Kidney (tissue), 14 donors: ENCODE results near the gene MTMR6. TPM values are rescaled to one million over a fixed set of nuclear protein-coding genes. Genes with fewer than 3 reads are reported as not detected.
"Not testable (repeated sequence)": the region's sequence is repeated elsewhere in the genome, so short reads cannot be mapped to it uniquely, and the experiment has no call there.

Source experiments
- DNase-seq, 5 donors: peaks; one replicate each; pipeline ENCODE4 v3.0.0-alpha.2; 2013 to 2020
- FAIRE-seq: peaks from 2 replicates; lab custom pipeline; 2012; peaks lifted over from hg19 to GRCh38; lab: Jason Lieb, UNC
- H3K27ac ChIP-seq, 2 donors: one replicate each; pipeline ENCODE4 v1.7.0; 2013; ENCODE audit warnings: low read depth in 2 of 2, low read length in 2 of 2, inconsistent platforms in 1 of 2
- H3K27me3 ChIP-seq: one replicate; pipeline ENCODE4 v1.7.1; 2013; ENCODE audit warnings: low read length, inconsistent platforms; ENCODE audit not compliant: control insufficient read depth, insufficient read depth
- H3K36me3 ChIP-seq, 3 donors: one replicate each; pipeline versions ENCODE4 v1.7.0 to v1.7.1; 2013; ENCODE audit warnings: low read length in 3 of 3, control low read depth in 1 of 3, inconsistent platforms in 1 of 3; ENCODE audit not compliant: insufficient read depth in 3 of 3, control insufficient read depth in 2 of 3
- H3K4me1 ChIP-seq, 3 donors: one replicate each; pipeline versions ENCODE4 v1.7.0 to v1.7.1; 2013; ENCODE audit warnings: low read length in 3 of 3, inconsistent platforms in 1 of 3, low read depth in 1 of 3; ENCODE audit not compliant: control insufficient read depth in 2 of 3, insufficient read depth in 2 of 3
- H3K4me3 ChIP-seq, 3 donors: one replicate each; pipeline versions ENCODE4 v1.7.0 to v1.8.1; 2013; ENCODE audit warnings: low read length in 3 of 3, control low read depth in 1 of 3, inconsistent platforms in 1 of 3
- H3K9ac ChIP-seq, 3 donors: one replicate each; pipeline versions ENCODE4 v1.7.0 to v1.7.1; 2013; ENCODE audit warnings: low read length in 3 of 3, control low read depth in 1 of 3, inconsistent platforms in 1 of 3
- H3K9me3 ChIP-seq, 3 donors: one replicate each; pipeline versions ENCODE4 v1.7.0 to v1.7.1; 2013; ENCODE audit warnings: low read length in 3 of 3, control low read depth in 1 of 3, inconsistent platforms in 1 of 3; ENCODE audit not compliant: control insufficient read depth in 2 of 3, insufficient read depth in 1 of 3
- intact Hi-C: fragments of 100-400 bp; cut with DNase I; formaldehyde crosslinking; loops from one replicate; pipeline ENCODE4 v1.11.1; 2022
- polyA plus RNA-seq: library from polyadenylated mRNA; stranded (reverse); fragments of 350-450 nt; fragmentation: Illumina TruSeq; extraction: RNeasy Lipid Tissue Mini Kit (QIAGEN cat#74804); gene quantifications from one replicate; pipeline ENCODE4 v1.2.3, GENCODE V29; 2014; ENCODE audit warnings: low read depth, low replicate concordance; ENCODE audit not compliant: insufficient read depth
- total RNA-seq: library from RNA; stranded (reverse); fragmentation: NEBNext Ultra II Directional; extraction: Animal tissue kit (Norgen Biotek cat#: 25700); gene quantifications from one replicate; pipeline ENCODE4 v1.2.1, GENCODE V29; 2021
- TF ChIP-seq, protein P1 (sequence below): IDR thresholded peaks from 3 replicates; pipeline ENCODE4 v1.5.1; 2012; ENCODE audit warnings: mild to moderate bottlenecking, moderate library complexity, borderline replicate concordance; ENCODE audit not compliant: insufficient read depth; ENCODE audit errors: extremely low read depth
- donor health status: control.
- donor health status: control.
- donor health status: control.
- donor health status: control.
- donor health status: control.
- donor health status: DM: yes; HTN: yes; CAD: no.
- donor health status: Normal renal cell carcinoma (clear cell type).

The MTMR6 gene
- total and polyA plus RNA-seq, 2 donors from 2014 or later: 9.4 to 21.4 TPM

DNA sequence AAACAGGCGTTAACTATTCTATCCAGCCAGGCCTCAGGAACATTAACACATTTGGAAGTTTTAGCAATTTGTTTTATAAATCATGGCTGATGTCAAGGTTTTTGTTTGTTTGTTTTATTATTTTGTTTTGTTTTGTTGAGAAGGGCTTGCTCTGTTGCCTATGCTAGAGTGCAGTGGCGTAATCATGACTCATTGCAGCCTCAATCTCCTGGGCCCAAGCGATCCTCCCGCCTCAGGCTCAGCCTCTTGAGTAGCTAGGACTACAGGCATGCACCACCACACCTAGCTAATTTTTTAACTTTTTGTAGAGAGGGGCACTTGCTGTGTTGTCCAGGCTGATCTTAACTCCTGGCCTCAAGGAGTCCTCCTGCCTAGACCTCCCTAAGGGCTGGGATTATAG is 42.4 kb upstream of the MTMR6 start:
- H3K27me3 ChIP-seq: no peaks in the 10 kb centered on the region
- TF ChIP-seq, protein P1, sequence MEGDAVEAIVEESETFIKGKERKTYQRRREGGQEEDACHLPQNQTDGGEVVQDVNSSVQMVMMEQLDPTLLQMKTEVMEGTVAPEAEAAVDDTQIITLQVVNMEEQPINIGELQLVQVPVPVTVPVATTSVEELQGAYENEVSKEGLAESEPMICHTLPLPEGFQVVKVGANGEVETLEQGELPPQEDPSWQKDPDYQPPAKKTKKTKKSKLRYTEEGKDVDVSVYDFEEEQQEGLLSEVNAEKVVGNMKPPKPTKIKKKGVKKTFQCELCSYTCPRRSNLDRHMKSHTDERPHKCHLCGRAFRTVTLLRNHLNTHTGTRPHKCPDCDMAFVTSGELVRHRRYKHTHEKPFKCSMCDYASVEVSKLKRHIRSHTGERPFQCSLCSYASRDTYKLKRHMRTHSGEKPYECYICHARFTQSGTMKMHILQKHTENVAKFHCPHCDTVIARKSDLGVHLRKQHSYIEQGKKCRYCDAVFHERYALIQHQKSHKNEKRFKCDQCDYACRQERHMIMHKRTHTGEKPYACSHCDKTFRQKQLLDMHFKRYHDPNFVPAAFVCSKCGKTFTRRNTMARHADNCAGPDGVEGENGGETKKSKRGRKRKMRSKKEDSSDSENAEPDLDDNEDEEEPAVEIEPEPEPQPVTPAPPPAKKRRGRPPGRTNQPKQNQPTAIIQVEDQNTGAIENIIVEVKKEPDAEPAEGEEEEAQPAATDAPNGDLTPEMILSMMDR: no peak
- H3K4me1 ChIP-seq: no peaks in the 10 kb centered on the region
- no peak for FAIRE-seq
- no peak overlapping the region for H3K9ac ChIP-seq
- no peak overlapping the region for H3K27ac ChIP-seq
- peaks cover 11 to 63% (median 29%) of the 10 kb centered on the region in 3 donors for H3K36me3 ChIP-seq
- DNase-seq: no peak
- intact Hi-C loops: no loop called here
- no peaks in the 10 kb centered on the region for H3K9me3 ChIP-seq
- no peak overlapping the region for H3K4me3 ChIP-seq

DNA sequence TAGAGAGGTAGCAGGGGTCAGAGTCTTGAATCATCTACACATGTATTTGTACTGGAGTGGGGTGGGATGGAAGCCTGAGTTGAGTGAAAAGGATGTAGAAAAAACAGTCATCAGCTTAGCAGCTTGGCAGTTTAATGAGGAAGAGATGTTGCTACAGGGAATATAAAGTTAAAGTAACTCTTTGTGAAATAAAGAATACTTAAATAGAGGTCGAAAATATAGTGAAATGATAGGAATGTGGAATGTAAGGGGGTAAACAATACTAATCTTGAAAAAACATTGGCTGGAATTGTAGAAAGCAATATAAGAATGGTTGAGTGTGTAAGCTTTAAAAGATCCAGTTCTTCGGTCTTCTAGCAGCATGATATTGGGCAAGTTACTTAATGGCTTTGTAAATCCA is 36.8 kb upstream of the MTMR6 start:
- TF ChIP-seq, protein P1: no peak
- FAIRE-seq (no peak), DNase-seq (no peak)
- Histone ChIP-seq H3K36me3 (peaks cover 11 to 43% (median 27%) of the 10 kb centered on the region in 3 donors), H3K9ac (no peak overlapping the region), H3K4me3 (no peak overlapping the region), H3K9me3 (no peaks in the 10 kb centered on the region), H3K27me3 (no peaks in the 10 kb centered on the region), H3K27ac (no peak overlapping the region), H3K4me1 (no peaks in the 10 kb centered on the region)
- intact Hi-C loops: no loop called here

DNA sequence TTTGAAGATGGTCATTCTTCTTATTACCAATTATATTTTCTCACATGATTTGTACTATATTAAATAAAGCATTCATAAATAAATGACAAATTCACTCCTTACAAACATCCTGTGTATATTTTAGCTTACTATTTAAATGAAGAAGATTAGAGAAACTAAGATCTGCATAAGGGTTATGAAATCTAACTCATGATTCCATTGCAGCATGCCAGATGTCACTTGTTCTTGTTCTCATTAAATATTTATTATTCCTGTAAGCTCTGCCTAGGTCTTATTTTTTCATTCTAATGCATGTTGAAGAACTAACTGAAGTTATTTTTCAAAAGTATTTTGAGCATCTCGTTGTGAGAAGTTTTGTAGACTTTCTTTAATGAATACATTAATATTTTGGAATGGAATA is 32.5 kb upstream of the MTMR6 start:
- H3K27me3 ChIP-seq: no peaks in the 10 kb centered on the region
- no peak overlapping the region for H3K27ac ChIP-seq
- DNase-seq: no peak
- H3K9me3 ChIP-seq: no peaks in the 10 kb centered on the region
- intact Hi-C loops: no loop called here
- FAIRE-seq: no peak
- H3K36me3 ChIP-seq: peaks cover 7 to 28% (median 28%) of the 10 kb centered on the region in 3 donors
- no peak overlapping the region for H3K9ac ChIP-seq
- H3K4me1 ChIP-seq: no peaks in the 10 kb centered on the region
- no peak overlapping the region for H3K4me3 ChIP-seq
- TF ChIP-seq, protein P1: no peak

DNA sequence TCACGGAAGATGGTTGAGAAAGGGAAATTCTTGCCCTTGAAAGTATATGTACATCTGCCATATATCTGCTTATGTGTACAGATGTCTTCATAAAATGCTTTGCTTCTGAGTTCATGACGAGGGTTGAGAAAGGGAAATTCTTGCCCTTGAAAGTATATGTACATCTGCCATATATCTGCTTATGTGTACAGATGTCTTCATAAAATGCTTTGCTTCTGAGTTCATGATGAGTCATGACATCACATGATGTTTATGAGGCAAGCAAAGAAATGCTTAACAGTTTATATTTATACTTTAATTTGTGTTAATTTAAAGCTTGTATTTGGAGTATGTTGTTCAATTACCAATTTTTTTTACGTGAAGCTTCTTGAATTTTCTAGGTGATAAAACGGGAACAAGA is 31.7 kb upstream of the MTMR6 start:
- H3K9ac ChIP-seq, intact Hi-C loops, H3K9me3 ChIP-seq, FAIRE-seq, DNase-seq, H3K27ac ChIP-seq, H3K27me3 ChIP-seq, H3K4me1 ChIP-seq, H3K4me3 ChIP-seq: not testable (repeated sequence)
- H3K36me3 ChIP-seq: peaks cover 7 to 30% (median 27%) of the 10 kb centered on the region in 3 donors
